Astrocyte of the spinal cord (primary cell): ENCODE data around the gene SSTR4.

Source experiments
- DNase-seq: peaks from one replicate; pipeline ENCODE4 v3.0.0; 2011; ENCODE audit warnings: low read depth, low spot score
- H3K4me3 ChIP-seq: 2 replicates; pipeline ENCODE4 v1.5.1; 2011; ENCODE audit warnings: low read depth, mild to moderate bottlenecking, low read length, moderate library complexity
- in situ Hi-C: cut with HindIII; loops from 2 replicates; pipeline ENCODE4 v1.10.0; 2017; ENCODE audit warnings: low sequenced_read_pairs
- TF ChIP-seq, protein P1 (sequence below): IDR thresholded peaks from 2 replicates; pipeline ENCODE4 v1.5.1; 2012; ENCODE audit warnings: low read depth, mild to moderate bottlenecking, low read length, inconsistent platforms

Gene SSTR4

DNA sequence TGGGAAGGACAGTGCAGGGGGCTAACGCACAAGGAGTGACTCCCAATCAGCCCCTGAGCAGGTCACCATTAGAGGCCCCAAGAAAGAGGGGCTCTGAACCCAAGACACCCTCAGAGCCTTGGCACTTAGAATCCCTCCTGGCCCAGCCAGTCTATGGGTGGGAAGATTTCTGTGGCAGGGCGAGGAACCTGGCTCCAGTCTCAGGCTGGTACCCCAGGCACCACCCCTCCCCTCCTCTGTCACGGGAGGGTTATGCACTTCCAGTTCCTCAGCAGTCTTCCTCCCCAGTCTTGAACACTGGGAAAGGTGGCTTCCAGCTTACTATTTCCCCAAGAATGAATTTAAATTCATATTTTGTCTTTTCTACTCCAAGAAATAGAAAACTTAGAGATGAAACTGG is 27.6 kb upstream of the SSTR4 start:
- DNase-seq = no peak
- in situ Hi-C loops = no loop called here
- TF ChIP-seq, protein P1, sequence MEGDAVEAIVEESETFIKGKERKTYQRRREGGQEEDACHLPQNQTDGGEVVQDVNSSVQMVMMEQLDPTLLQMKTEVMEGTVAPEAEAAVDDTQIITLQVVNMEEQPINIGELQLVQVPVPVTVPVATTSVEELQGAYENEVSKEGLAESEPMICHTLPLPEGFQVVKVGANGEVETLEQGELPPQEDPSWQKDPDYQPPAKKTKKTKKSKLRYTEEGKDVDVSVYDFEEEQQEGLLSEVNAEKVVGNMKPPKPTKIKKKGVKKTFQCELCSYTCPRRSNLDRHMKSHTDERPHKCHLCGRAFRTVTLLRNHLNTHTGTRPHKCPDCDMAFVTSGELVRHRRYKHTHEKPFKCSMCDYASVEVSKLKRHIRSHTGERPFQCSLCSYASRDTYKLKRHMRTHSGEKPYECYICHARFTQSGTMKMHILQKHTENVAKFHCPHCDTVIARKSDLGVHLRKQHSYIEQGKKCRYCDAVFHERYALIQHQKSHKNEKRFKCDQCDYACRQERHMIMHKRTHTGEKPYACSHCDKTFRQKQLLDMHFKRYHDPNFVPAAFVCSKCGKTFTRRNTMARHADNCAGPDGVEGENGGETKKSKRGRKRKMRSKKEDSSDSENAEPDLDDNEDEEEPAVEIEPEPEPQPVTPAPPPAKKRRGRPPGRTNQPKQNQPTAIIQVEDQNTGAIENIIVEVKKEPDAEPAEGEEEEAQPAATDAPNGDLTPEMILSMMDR = no peak
- H3K4me3 ChIP-seq = no peak overlapping the region

GRCh38 chr20:23007886-23008655 is 27.0 kb upstream of the SSTR4 start:
- in situ Hi-C loops = no loop called here
- TF ChIP-seq, protein P1 = no peak

DNA sequence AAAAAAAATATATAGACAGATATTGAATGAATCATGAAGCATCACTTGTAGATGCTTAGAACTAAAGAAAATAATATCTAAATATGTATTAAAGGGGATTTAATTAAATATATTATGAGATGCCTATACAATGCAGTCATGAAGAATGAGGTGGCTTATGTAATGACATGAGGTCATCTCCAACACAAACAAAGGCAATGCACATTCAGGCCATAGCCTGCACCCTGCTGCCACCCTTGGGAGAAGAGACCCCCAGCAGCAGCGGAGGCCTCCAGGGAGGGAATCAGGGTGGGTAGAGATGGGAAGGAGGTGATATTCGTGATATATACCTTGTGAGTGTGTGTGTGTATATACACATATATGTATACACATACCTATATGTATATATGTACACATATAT is 26.4 kb upstream of the SSTR4 start:
- in situ Hi-C loops = no loop called here
- TF ChIP-seq, protein P1 = no peak
- no peak for DNase-seq
- no peak overlapping the region for H3K4me3 ChIP-seq

More at GRCh38 chr20:23007886-23008655, 27.0 kb upstream of the SSTR4 start:
- no peak for DNase-seq
- no peak overlapping the region for H3K4me3 ChIP-seq

GRCh38 chr20:23009636-23010035 is 25.5 kb upstream of the SSTR4 start:
- in situ Hi-C loops = no loop called here
- no peak overlapping the region for H3K4me3 ChIP-seq
- TF ChIP-seq, protein P1 = no peak
- no peak for DNase-seq

GRCh38 chr20:23010096-23010495 is 25.0 kb upstream of the SSTR4 start:
- no peak for DNase-seq
- TF ChIP-seq, protein P1 = no peak
- in situ Hi-C loops = no loop called here
- no peak overlapping the region for H3K4me3 ChIP-seq

- DNase-seq = no peak
- in situ Hi-C loops = no loop called here
- TF ChIP-seq, protein P1 = no peak
- no peak overlapping the region for H3K4me3 ChIP-seq
Observed at GRCh38 chr20:23011008-23011721, 23.9 kb upstream of the SSTR4 start.
